ENCODE results near the gene SPATA3. TPM values are rescaled to one million over a fixed set of nuclear protein-coding genes. Genes with fewer than 3 reads are reported as not detected.
A peak's percentile ranks its signal among the peaks of the same experiment; 100 is the strongest.

Gene SPATA3
- total RNA-seq, 1 donor from 2014 or later = not detected

DNA sequence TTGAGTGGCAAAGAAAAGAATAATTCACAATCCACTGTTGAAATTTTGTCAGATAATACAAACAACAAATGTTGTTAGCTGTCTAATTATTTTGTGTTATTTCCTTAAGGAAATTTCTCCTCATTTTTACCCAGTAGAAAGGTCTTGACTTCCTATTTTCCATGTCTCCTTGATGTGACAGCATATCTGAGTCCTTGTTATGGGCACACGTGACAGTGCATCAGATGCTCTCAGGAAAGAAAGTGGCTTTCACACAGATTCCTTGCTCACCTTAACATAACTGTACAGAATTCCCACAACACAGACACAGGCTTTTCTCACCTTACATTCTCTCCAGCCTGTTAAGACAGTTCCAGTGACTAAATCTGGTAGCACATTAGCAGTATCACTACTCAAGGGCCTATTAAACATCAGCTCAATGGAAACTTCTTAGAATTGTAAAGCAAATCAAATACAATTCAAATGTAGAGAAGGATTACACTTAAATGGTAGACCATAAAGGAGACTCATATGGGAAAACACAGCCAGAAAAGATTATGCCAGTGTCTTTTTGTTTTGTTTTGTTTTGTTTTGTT is 40.7 kb upstream of the SPATA3 start:
- ATAC-seq = no peak

GRCh38 chr2:230956827-230957755 is 38.8 kb upstream of the SPATA3 start:
- TF ChIP-seq, protein P1, sequence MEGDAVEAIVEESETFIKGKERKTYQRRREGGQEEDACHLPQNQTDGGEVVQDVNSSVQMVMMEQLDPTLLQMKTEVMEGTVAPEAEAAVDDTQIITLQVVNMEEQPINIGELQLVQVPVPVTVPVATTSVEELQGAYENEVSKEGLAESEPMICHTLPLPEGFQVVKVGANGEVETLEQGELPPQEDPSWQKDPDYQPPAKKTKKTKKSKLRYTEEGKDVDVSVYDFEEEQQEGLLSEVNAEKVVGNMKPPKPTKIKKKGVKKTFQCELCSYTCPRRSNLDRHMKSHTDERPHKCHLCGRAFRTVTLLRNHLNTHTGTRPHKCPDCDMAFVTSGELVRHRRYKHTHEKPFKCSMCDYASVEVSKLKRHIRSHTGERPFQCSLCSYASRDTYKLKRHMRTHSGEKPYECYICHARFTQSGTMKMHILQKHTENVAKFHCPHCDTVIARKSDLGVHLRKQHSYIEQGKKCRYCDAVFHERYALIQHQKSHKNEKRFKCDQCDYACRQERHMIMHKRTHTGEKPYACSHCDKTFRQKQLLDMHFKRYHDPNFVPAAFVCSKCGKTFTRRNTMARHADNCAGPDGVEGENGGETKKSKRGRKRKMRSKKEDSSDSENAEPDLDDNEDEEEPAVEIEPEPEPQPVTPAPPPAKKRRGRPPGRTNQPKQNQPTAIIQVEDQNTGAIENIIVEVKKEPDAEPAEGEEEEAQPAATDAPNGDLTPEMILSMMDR (IDR thresholded peaks at IDR 0.05) = no peak
- no peaks in the 10 kb centered on the region for H3K9me3 ChIP-seq
- ATAC-seq (peak; percentile 79 to 83), DNase-seq (no peak)
- H3K4me3 ChIP-seq = peak overlapping the region; percentile 43
- peaks cover 11% of the 10 kb centered on the region for H3K4me1 ChIP-seq
- H3K36me3 ChIP-seq = no peaks in the 10 kb centered on the region
- intact Hi-C loops (cut with DNase I) = no loop called here
- no peak overlapping the region for H3K27ac ChIP-seq
- peaks cover 22% of the 10 kb centered on the region for H3K27me3 ChIP-seq (ENCODE audit: low read depth)

More for the DNA sequence above, 40.7 kb upstream of the SPATA3 start:
- Histone ChIP-seq H3K27ac (no peak overlapping the region), H3K36me3 (no peaks in the 10 kb centered on the region), H3K9me3 (no peaks in the 10 kb centered on the region), H3K4me1 (peaks cover 11% of the 10 kb centered on the region), H3K4me3 (no peak overlapping the region), H3K27me3 (ENCODE audit: low read depth) (peaks cover 22% of the 10 kb centered on the region)
- TF ChIP-seq, protein P1 (IDR thresholded peaks at IDR 0.05) = no peak
- no peak for DNase-seq
- intact Hi-C loops (cut with DNase I) = no loop called here

DNA sequence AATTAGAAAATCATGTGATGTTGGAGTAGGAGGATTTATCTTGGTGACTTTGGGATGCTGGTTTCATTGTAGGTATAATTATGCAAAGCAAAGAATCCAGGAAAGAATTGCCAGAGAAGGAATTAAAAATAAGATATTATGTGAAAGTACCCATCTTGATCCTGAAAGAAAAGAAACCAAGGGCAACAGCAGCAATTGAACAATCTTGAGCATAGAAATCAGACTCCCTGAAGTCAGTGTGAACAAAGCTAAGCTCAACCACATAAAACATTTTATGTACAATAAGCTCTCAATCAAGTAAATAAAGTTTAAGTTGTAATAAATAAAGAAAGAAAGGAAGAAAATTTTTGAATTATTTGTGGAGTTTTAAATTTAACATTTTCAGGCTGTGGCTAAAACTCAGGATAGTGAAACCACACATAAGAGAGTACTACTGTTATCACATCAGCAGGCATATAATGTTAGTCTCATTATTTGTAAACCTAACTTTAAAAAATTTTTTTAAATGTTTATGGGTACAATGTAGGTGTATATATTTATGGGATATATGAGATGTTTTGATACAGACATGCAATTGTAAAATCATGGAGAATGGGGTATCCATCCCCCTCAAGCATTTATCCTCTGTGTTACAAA is 38.0 kb upstream of the SPATA3 start:
- Histone ChIP-seq H3K27me3 (ENCODE audit: low read depth) (peaks cover 22% of the 10 kb centered on the region), H3K36me3 (no peaks in the 10 kb centered on the region), H3K4me3 (peak overlapping the region; percentile 43), H3K9me3 (no peaks in the 10 kb centered on the region), H3K4me1 (peaks cover 11% of the 10 kb centered on the region), H3K27ac (no peak overlapping the region)
- intact Hi-C loops (cut with DNase I) = no loop called here
- DNase-seq = no peak
- TF ChIP-seq, protein P1 (IDR thresholded peaks at IDR 0.05) = no peak
- no peak for ATAC-seq

DNA sequence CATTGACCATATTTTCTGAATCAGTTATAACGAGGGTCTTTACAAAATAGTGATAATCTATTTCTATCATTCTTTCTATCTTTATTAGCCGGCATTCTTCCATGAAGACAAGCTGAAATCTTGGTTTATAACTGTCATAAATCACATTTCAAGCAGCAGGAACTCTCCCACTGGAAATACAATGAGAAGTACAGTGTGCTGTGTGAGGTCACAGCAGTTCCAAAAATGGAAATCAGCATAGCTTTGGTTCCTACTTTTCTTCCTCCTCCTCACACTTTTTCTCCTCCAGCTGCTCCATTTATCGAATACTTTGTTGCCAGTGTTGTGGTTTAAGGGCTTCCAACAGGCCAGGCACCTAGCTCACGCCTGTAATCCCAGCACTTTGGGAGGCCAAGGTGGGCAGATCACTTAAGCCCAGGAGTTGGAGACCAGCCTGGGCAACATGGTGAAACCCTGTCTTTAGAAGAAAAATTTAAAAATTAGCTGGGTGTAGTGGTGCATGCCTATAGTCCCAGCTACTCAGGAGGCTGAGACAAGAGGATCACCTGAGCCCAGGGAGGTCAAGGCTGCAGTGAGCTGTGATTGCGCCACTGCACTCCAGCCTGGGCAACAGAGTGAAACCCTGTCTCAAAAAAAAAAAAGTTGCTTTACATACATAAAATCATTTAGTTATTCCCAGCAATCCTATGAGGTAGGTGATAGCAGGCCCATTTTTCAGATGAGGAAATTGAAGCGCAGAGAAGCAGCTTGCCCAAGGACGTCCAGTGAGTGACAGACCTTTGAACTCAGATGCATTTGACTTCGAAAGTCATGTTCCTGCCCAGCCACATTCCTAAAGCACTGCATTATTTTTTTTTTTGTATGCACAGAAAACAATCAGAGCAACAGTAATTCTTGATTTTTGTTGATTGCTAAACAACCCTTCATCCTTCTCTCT is 36.8 kb upstream of the SPATA3 start:
- H3K4me3 ChIP-seq = no peak overlapping the region
- TF ChIP-seq, protein P1 (IDR thresholded peaks at IDR 0.05) = no peak
- intact Hi-C loops (cut with DNase I) = no loop called here
- H3K36me3 ChIP-seq = no peaks in the 10 kb centered on the region
- H3K27me3 ChIP-seq (ENCODE audit: low read depth) = peaks cover 22% of the 10 kb centered on the region
- H3K4me1 ChIP-seq = peaks cover 11% of the 10 kb centered on the region
- no peak overlapping the region for H3K27ac ChIP-seq
- H3K9me3 ChIP-seq = no peaks in the 10 kb centered on the region
- ATAC-seq = no peak
- DNase-seq = no peak

DNA sequence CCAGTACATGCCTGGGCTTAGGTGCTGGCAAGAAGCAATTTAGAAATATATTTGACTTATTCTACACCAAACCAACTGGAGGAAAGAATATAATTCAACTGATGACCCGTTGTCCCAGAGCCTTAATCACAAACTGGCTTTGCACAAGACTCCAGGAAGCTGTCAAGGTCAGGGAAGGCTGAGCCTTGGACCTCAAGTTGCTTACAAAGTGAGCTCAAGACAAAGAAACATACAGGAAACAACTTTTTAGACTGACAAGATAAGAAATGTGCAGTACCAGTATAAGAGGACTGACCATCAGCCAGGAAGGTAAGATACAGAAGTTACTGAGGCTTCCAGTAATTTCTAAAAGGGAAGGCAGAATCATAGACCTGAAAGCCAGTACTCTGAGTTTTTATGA is 35.9 kb upstream of the SPATA3 start:
- H3K4me3 ChIP-seq = no peak overlapping the region
- DNase-seq = no peak
- peaks cover 11% of the 10 kb centered on the region for H3K4me1 ChIP-seq
- intact Hi-C loops (cut with DNase I) = no loop called here
- peaks cover 22% of the 10 kb centered on the region for H3K27me3 ChIP-seq (ENCODE audit: low read depth)
- no peaks in the 10 kb centered on the region for H3K9me3 ChIP-seq
- no peak for ATAC-seq
- TF ChIP-seq, protein P1 (IDR thresholded peaks at IDR 0.05) = no peak
- no peaks in the 10 kb centered on the region for H3K36me3 ChIP-seq
- no peak overlapping the region for H3K27ac ChIP-seq

All from lower lobe of right lung (tissue), 2 donors.